ENCODE data around the gene MCF2L. TPM values are rescaled to one million over a fixed set of nuclear protein-coding genes. Genes with fewer than 3 reads are reported as not detected.

The MCF2L gene
- total RNA-seq, 2 donors from 2014 or later: 37.4 to 74.8 TPM

- no peak for DNase-seq
- no peak for ATAC-seq
- Histone ChIP-seq H3K27ac (peak overlapping the region in 2 of 4 donors; percentile 27 to 39), H3K27me3 (no peaks in the 10 kb centered on the region), H3K4me3 (no peak overlapping the region), H3K36me3 (replicated peaks in 1 of 2; ENCODE audit: insufficient read depth in 1 of 2, low read depth in 2 of 2) (no peaks in the 10 kb centered on the region), H3K4me1 (no peaks in the 10 kb centered on the region), H3K9me3 (no peaks in the 10 kb centered on the region)
- 79 to 86% methylated on average over 9 to 29 of the region's 30 CpGs for WGBS, 2 donors
- intact Hi-C loops (cut with DNase I): loop anchor here (10.0 kb wide), 1 partner anchor 185 kb away; no protein-coding TSS in a partner anchor
- TF ChIP-seq POLR2A (IDR thresholded peaks at IDR 0.05) (no peak), CTCF (IDR thresholded peaks at IDR 0.05) (no peak)
Observed at GRCh38 chr13:112959701-112960542, 9.1 kb upstream of the MCF2L start.

GRCh38 chr13:112960706-112961105, 8.3 kb upstream of the MCF2L start:
- intact Hi-C loops (cut with DNase I): no loop called here
- ATAC-seq (no peak), DNase-seq (no peak)
- Histone ChIP-seq H3K4me3 (no peak overlapping the region), H3K36me3 (replicated peaks in 1 of 2; ENCODE audit: insufficient read depth in 1 of 2, low read depth in 2 of 2) (no peaks in the 10 kb centered on the region), H3K27me3 (no peaks in the 10 kb centered on the region), H3K4me1 (no peaks in the 10 kb centered on the region), H3K9me3 (no peaks in the 10 kb centered on the region), H3K27ac (no peak overlapping the region)
- WGBS, 2 donors: 87 to 92% methylated on average over 2 to 7 of the region's 7 CpGs
- TF ChIP-seq CTCF (IDR thresholded peaks at IDR 0.05): no peak
- TF ChIP-seq POLR2A (IDR thresholded peaks at IDR 0.05): no peak

- H3K36me3 ChIP-seq (replicated peaks in 1 of 2; ENCODE audit: insufficient read depth in 1 of 2, low read depth in 2 of 2): no peaks in the 10 kb centered on the region
- WGBS, 2 donors: 67 to 72% methylated on average over 16 to 21 of the region's 21 CpGs
- H3K27me3 ChIP-seq: no peaks in the 10 kb centered on the region
- H3K4me1 ChIP-seq: no peaks in the 10 kb centered on the region
- no peak overlapping the region for H3K27ac ChIP-seq
- ATAC-seq: no peak
- intact Hi-C loops (cut with DNase I): no loop called here
- H3K9me3 ChIP-seq: no peaks in the 10 kb centered on the region
- H3K4me3 ChIP-seq: no peak overlapping the region
- TF ChIP-seq CTCF (IDR thresholded peaks at IDR 0.05) (no peak), POLR2A (IDR thresholded peaks at IDR 0.05) (no peak)
- DNase-seq: no peak
Observed at GRCh38 chr13:112961457-112962369, 7.3 kb upstream of the MCF2L start.

GRCh38 chr13:112962396-112962795, 6.6 kb upstream of the MCF2L start:
- no peaks in the 10 kb centered on the region for H3K36me3 ChIP-seq (replicated peaks in 1 of 2; ENCODE audit: insufficient read depth in 1 of 2, low read depth in 2 of 2)
- DNase-seq (peak in 1 of 4 donors; percentile 5), ATAC-seq (no peak)
- no peak overlapping the region for H3K4me3 ChIP-seq
- H3K27me3 ChIP-seq: no peaks in the 10 kb centered on the region
- H3K9me3 ChIP-seq: no peaks in the 10 kb centered on the region
- intact Hi-C loops (cut with DNase I): no loop called here
- WGBS, 2 donors: 65 to 78% methylated on average over 6 to 9 of the region's 9 CpGs
- no peak for TF ChIP-seq POLR2A (IDR thresholded peaks at IDR 0.05)
- no peak for TF ChIP-seq CTCF (IDR thresholded peaks at IDR 0.05)
- no peak overlapping the region for H3K27ac ChIP-seq
- no peaks in the 10 kb centered on the region for H3K4me1 ChIP-seq

Measured in body of pancreas (tissue), 4 donors.